ENCODE data around the gene G2E3.

Gene G2E3

GRCh38 chr14:30657606-30658163, 98.7 kb downstream of the G2E3 start:
- DNase-seq, result no peak

GRCh38 chr14:30658645-30659044, 99.7 kb downstream of the G2E3 start:
- DNase-seq, result no peak

GRCh38 chr14:30669594-30669993, 110.6 kb downstream of the G2E3 start:
- DNase-seq, result no peak

Data from NCI-H1694 treated with DMSO at 0.1 percent for 48 hours (cell line).